Measurements from ENCODE around the gene TTLL9. TPM values are rescaled to one million over a fixed set of nuclear protein-coding genes. Genes with fewer than 3 reads are reported as not detected.

Gene TTLL9
- polyA plus RNA-seq, 1 donor, result 0.25 TPM

DNA sequence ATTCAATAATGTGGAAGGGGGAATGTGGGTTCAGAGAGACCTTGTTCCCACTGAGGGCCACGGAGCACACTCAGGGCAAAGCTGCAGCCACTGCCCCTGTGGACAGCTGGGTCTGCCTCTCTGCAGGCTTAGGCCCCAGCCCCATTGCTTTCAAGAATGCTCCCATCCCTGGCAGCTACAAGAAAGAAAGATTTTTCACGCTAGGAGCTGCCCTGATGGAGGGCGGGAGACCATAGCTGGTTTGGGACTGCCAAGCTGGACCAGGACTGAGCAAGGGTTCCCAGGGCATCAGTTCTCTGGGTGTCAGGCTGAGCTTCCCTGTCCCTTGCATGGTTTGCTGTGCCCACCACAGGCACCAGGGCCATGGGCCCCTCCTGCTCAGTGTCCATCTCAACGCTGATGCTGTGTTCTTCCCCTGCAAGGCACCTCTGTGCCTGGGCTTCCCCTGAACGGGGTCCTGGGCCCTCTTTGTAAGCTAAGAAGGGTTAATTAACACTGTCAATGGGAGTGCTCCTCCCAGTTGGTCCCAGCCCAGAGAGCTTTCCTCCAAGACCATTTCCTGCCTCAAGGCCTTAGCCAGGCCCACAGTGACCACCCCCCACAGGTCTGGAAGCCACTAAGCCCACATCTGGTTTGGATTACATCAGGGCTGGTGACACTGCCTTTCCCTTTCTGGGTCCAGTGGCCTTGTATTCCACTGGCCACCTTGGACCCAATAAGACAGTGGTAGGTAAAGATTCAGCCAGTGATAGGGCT is 33.4 kb upstream of the TTLL9 start:
- no peak for DNase-seq

DNA sequence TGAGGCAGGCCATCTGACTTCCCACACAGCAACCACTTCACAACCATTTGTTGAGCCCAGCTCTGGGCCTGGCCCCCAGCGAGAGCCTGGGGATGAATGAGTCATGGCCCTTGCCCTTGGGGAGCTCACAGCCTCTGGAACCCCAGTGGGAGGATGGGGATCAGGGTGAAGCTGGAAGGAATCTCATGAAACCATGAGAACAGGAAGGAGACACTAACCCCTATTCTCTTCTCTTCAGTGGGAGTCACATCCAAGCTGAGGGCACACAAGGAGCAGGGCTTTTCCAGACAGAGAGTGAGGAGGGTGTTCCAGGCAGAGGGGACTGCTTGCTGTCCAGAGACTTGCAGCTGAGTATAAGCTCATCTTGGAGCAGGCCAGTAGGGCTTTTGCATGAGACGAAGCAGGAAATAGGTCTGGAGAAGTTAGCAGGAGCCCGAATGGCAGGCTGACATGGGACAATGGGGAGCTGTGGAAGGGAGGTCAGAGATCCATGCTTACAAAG is 32.5 kb upstream of the TTLL9 start:
- no peak for DNase-seq

DNA sequence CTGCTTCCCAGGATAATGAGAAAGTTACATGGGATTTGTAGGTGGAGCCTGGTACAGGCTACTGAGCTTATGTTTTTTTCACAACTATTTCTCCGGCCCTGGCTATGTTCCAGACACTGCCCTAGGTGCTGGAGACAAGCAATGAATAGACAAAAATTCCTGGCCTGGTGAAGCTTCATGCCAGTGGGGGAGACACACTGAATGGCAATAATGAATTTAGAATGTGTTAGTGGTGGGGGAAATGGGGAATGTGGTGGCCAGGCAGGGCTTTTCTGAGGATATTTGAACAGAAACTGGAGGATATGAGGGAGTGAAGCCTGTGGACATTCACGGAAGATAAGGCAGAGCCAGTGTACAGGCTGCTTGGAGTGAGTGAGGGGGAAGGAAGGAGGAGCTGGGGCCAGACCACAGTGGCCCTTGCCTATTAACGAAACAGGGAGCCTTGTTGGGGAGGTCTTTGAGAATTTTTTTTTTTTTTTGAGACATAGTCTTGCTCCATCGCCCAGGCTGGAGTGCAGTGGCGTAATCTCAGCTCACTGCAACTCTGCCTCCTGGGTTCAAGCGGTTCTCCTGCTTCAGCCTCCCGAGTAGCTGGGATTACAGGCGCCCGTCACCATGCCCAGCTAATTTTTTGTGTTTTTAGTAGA is 31.7 kb upstream of the TTLL9 start:
- no peak for DNase-seq

GRCh38 chr20:31839782-31840487 is 30.5 kb upstream of the TTLL9 start:
- DNase-seq, result no peak

GRCh38 chr20:31840906-31841816 is 29.3 kb upstream of the TTLL9 start:
- DNase-seq, result no peak

DNA sequence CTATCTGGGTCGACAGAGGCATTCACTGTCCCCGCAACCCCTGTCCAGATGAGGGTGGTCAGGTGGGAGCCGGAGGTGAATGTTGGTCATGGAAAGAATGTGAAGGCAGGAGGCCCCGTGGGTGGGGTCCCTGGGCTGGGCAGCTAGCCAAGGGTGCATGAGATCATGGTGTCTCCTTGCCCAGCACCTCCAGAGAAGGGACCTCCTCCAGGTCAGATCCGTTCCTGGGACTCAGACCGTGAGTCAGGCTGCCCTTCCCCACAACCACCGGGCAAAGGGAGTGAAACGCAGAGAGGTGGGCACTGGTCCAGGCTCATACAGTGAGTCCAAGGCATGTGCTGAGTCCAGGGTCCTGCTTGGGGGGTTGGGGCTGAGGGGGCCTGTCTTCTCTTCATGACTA is 28.5 kb upstream of the TTLL9 start:
- no peak for DNase-seq

GRCh38 chr20:31842471-31843157 is 27.8 kb upstream of the TTLL9 start:
- no peak for DNase-seq

GRCh38 chr20:31843288-31843687 is 27.1 kb upstream of the TTLL9 start:
- DNase-seq, result no peak

- DNase-seq, result no peak
These were observed 26.6 kb upstream of the TTLL9 start for GRCh38 chr20:31843881-31844280.

DNA sequence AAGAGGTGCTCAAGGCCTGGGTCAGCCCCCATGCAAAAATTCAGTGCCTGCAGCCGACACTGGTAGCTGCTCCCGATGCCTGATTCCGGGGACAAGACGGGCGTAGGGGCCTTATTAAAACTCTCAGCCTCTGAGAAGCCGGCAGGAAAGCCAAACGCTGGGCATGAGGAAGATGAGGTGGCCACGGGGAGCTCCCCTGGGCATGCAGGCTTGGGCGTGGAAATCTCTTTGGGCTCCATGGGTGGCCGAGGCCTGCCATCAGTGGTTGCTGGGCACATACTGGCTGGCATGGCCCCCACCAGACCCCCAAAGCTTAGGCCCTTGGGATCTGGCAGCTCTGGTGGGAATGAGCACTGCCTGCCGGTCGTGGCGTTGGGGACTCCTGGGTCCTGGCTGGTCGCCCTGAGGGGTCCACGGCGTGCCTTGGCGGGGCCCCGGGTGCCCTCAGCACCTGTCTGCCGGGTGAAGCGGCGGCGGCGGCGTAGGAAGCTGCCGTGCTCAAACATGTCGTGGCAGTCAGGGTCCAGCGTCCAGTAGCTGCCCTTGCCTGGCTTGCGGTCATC is 25.6 kb upstream of the TTLL9 start:
- DNase-seq, result no peak

GRCh38 chr20:31845300-31845863 is 25.1 kb upstream of the TTLL9 start, which contains the start of gene FOXS1:
Gene FOXS1, minus strand, starts transcription at chr20:31845604. Its CDS starts 62 bp downstream, at chr20:31845542.
- DNase-seq, result no peak

GRCh38 chr20:31846793-31847138 is 23.7 kb upstream of the TTLL9 start:
- DNase-seq, result no peak

- no peak for DNase-seq
These were observed 22.1 kb upstream of the TTLL9 start for GRCh38 chr20:31848088-31848999.

DNA sequence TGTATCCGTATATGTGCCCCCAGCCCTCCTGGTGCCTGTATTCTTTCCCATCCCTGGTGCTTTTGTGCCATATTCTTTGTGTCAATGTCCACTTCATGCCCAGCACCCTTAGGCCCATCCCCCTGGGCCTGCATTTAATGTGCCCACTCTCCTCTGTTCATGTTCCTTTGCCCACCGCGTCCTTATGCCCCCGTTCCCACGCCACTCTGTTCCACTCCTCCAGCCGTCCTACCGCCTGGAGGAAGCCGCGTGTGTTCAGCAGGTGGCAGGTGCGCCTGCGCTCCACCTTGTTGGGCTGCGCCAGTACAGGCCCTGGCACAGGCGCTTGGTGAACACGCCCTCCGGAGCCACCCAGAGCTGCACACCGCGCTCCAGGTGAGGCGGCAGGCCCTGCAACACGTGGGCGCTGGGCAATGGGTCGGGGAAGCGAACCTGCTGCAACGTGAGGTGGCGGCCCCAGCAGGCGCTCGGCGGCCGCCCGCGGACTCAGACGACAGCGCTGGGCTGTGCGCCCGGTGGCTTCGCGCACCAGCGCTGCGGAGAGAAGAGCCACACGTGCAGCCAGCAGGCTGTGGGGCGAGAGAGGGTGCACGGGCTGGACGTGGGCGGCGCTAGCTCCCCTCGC is 21.0 kb upstream of the TTLL9 start:
- no peak for DNase-seq

DNA sequence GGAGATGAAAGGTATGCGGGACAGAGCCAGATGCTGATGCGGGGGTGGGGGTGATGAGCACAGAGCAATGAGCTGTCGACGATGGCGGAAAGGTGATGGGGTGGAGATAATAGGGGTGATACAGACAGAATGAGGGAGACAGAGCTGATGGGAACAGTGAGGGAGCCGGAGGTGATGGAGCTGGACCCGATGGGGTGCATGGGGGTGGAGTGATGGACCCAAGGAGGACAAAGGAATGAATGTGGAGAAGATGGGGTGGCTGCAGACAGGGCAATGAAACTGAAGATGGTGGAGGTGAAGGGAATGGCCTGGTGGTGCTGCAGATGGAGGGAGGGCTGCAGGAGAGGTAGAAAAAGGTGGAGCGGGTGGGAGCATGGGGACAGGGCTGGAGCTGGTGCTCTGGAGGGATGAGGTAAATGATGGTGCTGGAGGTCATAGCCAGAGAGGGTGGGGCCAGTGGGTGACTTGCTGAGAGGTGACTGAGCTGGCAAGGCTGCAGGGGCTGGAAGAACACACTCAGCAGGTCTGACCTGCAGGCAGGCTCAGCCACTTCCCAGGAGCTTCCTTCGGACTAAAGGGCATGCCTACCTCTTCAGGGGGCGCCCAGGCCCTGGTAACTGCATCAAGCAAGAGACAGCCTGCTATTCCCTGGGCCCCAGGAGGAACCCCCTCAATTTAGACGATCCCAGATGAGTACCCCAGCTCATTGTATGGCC is 19.0 kb upstream of the TTLL9 start:
- DNase-seq, result no peak

GRCh38 chr20:31853481-31853880 is 17.0 kb upstream of the TTLL9 start:
- DNase-seq, result no peak

- no peak for DNase-seq
These were observed 13.9 kb upstream of the TTLL9 start for GRCh38 chr20:31856516-31856915.

DNA sequence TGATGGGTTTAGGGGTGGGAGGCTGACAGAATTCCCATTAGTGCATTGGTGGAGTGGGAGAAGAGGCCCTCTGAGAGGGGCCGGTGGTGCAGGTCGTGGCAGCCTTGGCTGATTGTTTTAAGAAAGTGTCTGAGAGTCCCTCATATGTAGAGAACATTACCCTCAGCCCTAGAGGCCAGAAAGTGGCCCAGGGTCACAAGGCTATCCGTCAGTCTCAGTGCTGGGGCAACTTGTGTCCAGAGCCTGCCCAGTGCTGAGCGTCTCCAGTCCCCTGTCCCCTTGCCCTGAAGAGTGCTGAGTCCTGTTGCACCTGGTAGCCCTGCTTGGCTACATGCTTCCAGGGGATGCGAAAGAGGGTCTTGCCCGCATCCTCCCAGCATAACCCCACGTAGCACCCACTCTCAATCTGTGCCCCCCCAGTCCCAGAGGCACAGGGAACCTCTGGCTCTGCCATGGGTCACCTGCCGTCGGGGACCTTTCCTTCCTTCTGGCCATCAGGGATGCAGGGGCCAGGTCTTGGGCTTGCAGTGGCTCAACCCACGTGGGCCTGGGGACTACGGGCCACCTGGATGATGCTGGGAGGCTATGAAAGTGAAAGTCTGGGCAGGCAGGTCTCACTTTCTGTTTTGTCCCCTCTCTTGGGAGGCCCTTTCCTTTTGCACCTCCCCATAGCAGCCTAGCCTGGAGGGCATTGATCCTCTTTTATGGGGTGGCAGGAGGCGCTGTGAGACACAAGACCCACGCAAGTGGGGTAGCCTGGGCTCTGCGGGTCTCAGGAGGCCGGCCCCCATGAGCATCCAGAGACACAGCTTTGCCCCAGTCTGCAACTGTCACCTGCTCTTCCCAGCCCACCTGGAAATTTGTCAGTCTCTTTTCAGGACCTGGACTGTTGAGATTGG is 12.3 kb upstream of the TTLL9 start:
- DNase-seq, result no peak

Measured in hindlimb muscle (tissue), 1 donor.